Measurements from ENCODE around the gene TICAM1. TPM values are rescaled to one million over a fixed set of nuclear protein-coding genes. Genes with fewer than 3 reads are reported as not detected.
"Not testable (repeated sequence)": the region's sequence is repeated elsewhere in the genome, so short reads cannot be mapped to it uniquely, and the experiment has no call there.

The TICAM1 gene
- total RNA-seq = 20.5 and 22.8 TPM in 2 replicates

GRCh38 chr19:4831304-4831978, at the start of gene TICAM1:
TICAM1 (minus strand) TSS chr19:4831712; CDS start chr19:4818377, 13,335 bp downstream.
- intact Hi-C loops (cut with micrococcal nuclease) = no loop called here

- intact Hi-C loops (cut with micrococcal nuclease) = no loop called here
Observed at GRCh38 chr19:4879041-4879440, 47.5 kb upstream of the TICAM1 start.

- intact Hi-C loops (cut with micrococcal nuclease) = no loop called here
Observed at GRCh38 chr19:4878491-4878968, 47.0 kb upstream of the TICAM1 start.

DNA sequence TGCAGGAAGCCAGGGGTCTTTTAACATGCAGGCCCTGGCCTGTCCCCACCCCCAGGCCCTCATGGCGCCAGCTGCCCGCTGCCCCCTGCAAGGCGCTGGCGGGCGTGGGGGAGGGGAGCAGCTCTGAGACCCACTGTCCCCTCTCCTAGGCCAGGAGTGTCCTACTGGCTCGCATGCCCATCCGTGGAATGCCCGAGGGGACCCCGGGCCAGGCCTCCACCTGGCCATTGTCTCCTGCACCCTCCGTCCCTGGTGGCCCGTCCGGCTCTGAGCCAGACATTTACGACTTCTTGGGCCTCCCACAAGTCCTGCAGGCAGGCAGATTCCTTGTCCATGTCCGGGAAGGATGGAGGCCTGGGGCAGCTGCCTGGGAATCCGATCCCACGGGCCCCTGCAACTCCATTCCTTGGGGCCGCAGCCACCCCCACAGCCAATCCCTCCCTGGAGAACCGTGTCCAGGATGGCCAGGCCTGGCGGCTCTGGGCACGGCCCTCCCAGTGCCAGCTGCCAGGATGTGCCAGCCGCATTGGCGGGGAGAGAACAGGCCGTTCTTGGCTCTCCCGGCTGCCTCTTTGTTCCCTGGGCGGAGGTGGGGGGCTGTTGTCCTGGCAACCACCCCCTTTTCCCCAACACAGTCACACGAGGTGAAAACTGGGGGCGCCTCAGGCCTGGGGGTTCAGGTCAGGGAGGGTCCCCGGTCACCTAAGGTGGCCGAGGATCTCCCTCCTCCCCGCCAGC, 46.4 kb upstream of the TICAM1 start:
- intact Hi-C loops (cut with micrococcal nuclease) = no loop called here

- intact Hi-C loops (cut with micrococcal nuclease) = loop anchor here (2.0 kb wide), 1 partner anchor 157 kb away; no protein-coding TSS in a partner anchor
Observed at GRCh38 chr19:4873930-4874329, 42.4 kb upstream of the TICAM1 start.

GRCh38 chr19:4871711-4872110, 40.2 kb upstream of the TICAM1 start:
- intact Hi-C loops (cut with micrococcal nuclease) = loop anchor here (1.0 to 2.0 kb wide), 2 partner anchors 40 to 159 kb away; no protein-coding TSS in a partner anchor

- intact Hi-C loops (cut with micrococcal nuclease) = no loop called here
Observed at GRCh38 chr19:4870025-4870700, 38.7 kb upstream of the TICAM1 start.

- intact Hi-C loops (cut with micrococcal nuclease) = no loop called here
Observed at GRCh38 chr19:4868286-4868834, 36.8 kb upstream of the TICAM1 start.

- intact Hi-C loops (cut with micrococcal nuclease) = loop anchor here (1.0 kb wide), 1 partner anchor 43 kb away; no protein-coding TSS in a partner anchor
Observed at GRCh38 chr19:4867534-4868285, 36.2 kb upstream of the TICAM1 start, which contains the start of gene PLIN3. PLIN3 (minus strand) TSS chr19:4867667; CDS start chr19:4861394, 6,273 bp downstream.

DNA sequence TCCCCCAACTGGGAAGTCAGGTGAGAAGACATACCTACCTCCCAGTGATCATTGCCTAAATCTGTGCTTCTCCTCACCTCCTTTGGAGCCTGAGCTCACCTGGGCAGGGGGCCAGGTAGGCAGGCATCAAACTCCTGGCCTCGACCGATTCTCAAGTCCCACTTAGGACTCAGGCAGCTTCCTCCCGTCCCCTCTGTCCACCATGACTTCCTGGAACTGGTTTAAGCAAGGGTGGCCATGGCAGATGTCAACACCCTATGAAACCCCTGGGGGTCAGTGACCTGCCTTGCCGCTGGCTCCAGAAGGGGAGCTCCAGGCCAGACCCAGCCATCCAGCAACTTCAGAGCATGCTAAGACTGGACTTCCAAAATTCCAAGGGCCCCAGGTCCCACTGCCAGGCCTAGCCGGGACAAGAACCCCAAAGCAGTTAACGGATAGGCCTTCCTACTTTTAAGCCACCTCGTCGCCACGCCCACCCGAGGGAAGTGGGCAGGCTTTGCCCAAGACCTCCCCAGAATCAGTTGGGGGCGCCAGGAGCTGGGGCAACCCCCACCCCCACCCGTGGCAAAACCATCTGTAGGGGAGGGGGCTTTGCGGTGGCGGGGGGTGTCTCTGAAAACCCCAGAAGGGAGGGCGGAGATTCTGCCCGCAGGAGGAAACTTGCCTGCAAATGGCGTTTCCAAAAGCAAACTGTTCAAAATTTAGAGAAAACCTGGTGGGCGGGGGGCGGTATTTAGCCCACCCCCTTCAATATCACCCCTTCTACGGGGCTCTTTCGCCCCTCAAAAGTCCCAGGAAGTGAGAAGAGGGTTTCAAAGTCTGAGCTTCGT, 35.3 kb upstream of the TICAM1 start:
- intact Hi-C loops (cut with micrococcal nuclease) = loop anchor here (1.0 kb wide), 1 partner anchor 43 kb away; no protein-coding TSS in a partner anchor

- intact Hi-C loops (cut with micrococcal nuclease) = no loop called here
Observed at GRCh38 chr19:4861147-4861546, 29.6 kb upstream of the TICAM1 start.

GRCh38 chr19:4859697-4860096, 28.2 kb upstream of the TICAM1 start:
- intact Hi-C loops (cut with micrococcal nuclease) = no loop called here

GRCh38 chr19:4856468-4856867, 25.0 kb upstream of the TICAM1 start:
- intact Hi-C loops (cut with micrococcal nuclease) = not testable (repeated sequence)

DNA sequence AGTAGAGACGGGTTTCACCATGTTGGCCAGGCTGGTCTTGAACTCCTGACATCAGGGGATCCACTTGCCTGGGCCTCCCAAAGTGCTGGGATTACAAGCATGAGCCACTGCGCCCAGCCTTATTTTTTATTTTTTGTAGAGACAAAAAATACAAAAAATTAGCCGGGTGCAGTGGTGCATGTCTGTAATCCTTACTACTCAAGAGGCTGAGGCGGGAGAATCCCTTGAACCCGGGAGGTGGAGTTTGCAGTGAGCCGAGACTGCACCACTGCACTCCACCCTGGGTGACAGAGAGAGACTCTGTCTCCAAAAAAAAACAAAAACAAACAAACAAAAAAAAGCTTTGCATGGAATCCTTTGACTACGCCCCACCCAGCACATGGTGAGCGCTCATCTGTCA, 22.0 kb upstream of the TICAM1 start:
- intact Hi-C loops (cut with micrococcal nuclease) = not testable (repeated sequence)

DNA sequence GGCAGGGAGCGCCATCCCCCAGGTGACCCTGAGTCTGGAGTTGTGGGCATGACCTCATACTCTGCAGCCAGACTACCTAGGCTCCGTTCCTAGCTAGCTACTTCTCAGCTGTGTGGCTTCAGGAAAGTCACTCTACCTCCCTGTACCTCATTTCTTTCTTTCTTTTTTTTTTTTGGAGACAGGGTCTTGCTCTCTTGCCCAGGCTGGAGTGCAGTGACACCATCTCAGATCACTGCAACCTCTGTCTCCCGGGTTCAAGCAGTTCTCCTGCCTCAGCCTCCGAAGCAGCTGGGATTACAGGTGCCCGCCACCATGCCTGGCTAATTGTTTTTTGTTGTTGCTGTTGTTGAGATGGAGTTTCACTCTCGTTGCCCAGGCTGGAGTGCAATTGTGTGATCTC, 21.0 kb upstream of the TICAM1 start:
- intact Hi-C loops (cut with micrococcal nuclease) = no loop called here

- intact Hi-C loops (cut with micrococcal nuclease) = loop anchor here (1.0 kb wide), 1 partner anchor 42 kb away; no protein-coding TSS in a partner anchor
Observed at GRCh38 chr19:4851551-4852290, 20.2 kb upstream of the TICAM1 start.

DNA sequence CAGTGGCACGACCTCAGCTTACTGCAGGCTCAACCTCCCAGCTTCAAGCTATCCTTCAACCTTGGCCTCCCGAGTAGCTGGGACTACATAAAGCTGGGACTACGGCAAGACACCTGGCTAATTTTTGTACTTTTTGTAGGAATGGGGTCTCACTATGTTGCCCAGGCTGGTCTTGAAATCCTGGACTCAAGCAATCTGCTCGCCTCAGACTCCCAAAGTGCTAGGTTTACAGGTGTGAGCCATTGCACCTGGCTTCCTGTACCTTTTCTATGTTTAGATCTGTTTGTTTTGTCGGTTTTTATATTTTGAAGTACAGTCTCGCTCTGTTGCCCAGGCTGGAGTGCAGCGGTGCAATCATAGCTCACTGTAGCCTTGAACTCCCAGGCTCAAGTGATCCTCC, 17.5 kb upstream of the TICAM1 start:
- intact Hi-C loops (cut with micrococcal nuclease) = no loop called here

DNA sequence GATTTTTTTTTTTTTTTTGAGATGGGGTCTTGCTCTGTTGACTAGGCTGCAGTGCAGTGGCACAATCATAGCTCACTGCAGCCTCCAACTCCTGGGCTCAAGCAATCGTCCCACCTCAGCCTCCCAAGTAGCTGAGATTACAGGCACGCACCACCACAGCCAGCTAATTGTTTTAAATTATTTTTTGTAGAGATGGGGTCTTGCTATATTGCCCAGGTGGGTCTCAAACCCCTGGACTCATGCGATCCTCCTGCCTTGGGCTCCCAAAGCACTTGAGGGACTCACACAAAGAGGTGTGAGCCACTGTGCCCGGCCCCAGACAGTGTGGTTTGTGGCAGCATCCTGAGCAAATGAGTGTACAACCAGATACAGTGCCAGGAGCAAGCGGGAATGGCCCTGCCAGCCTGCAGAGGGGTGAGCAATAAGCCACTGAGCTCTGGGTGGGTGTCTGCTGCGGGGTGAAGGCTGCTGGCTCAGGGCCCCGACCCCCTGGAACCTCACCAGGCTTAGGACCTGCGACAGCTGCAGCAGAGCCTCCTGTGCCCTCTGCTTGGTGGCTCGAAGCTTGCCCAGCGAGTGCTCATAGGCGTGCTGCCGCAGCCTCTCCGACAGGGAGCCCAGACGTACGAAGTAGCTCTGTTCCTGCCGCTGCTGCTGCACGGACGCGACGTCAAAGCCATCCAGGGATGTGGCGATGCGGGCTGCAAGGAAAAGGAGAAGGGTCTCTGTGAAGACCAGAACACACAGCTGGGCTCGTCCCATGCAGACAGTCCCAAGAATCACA, 15.9 kb upstream of the TICAM1 start:
- intact Hi-C loops (cut with micrococcal nuclease) = no loop called here

All from T-helper 2 cell treated with Interferon-gamma antibody and Interleukin-4, amounts not matched to agents 100 ng/mL and 5 ng/mL, for 36 hours (primary cell).